Activated CD4-positive, alpha-beta T cell treated with anti-CD3 and anti-CD28 coated beads for 4 hours (primary cell): ENCODE measurements around the gene CFAP300.

Source experiments
- DNase-seq, 2 donors: peaks; one replicate each; pipeline ENCODE4 v3.0.0-alpha.2; 2020

The CFAP300 gene

GRCh38 chr11:102047305-102047924, at the start of gene CFAP300:
Gene CFAP300, plus strand, starts transcription at chr11:102047437. Its CDS starts 34 bp downstream, at chr11:102047471.
- DNase-seq, result peak; percentile 12 to 35

- DNase-seq, result no peak
These were observed 45.4 kb upstream of the CFAP300 start for GRCh38 chr11:102001657-102002338.

GRCh38 chr11:102004220-102004619, 43.0 kb upstream of the CFAP300 start:
- DNase-seq, result no peak

GRCh38 chr11:102005306-102005705, 41.9 kb upstream of the CFAP300 start:
- DNase-seq, result no peak

- DNase-seq, result no peak
These were observed 40.2 kb upstream of the CFAP300 start for GRCh38 chr11:102006835-102007566.

GRCh38 chr11:102007567-102008437, 39.4 kb upstream of the CFAP300 start:
- no peak for DNase-seq

- no peak for DNase-seq
These were observed 36.3 kb upstream of the CFAP300 start for GRCh38 chr11:102010776-102011494.

GRCh38 chr11:102012946-102013345, 34.3 kb upstream of the CFAP300 start:
- DNase-seq, result no peak

GRCh38 chr11:102014756-102015155, 32.5 kb upstream of the CFAP300 start:
- no peak for DNase-seq

- no peak for DNase-seq
These were observed 30.2 kb upstream of the CFAP300 start for GRCh38 chr11:102017026-102017425.

- no peak for DNase-seq
These were observed 21.0 kb upstream of the CFAP300 start for GRCh38 chr11:102026217-102026616.

- DNase-seq, result no peak
These were observed 20.3 kb upstream of the CFAP300 start for GRCh38 chr11:102026959-102027358.

GRCh38 chr11:102036757-102037156, 10.5 kb upstream of the CFAP300 start:
- DNase-seq, result no peak

- no peak for DNase-seq
These were observed 396 bp upstream of the CFAP300 start for GRCh38 chr11:102046841-102047240.

GRCh38 chr11:102050927-102051575, 3.8 kb downstream of the CFAP300 start:
- DNase-seq, result no peak

GRCh38 chr11:102061276-102061675, 14.0 kb downstream of the CFAP300 start:
- no peak for DNase-seq

GRCh38 chr11:102062106-102062505, 14.9 kb downstream of the CFAP300 start:
- no peak for DNase-seq

GRCh38 chr11:102064316-102064715, 17.1 kb downstream of the CFAP300 start:
- no peak for DNase-seq

- no peak for DNase-seq
These were observed 23.5 kb downstream of the CFAP300 start for GRCh38 chr11:102070766-102071165.

- no peak for DNase-seq
These were observed 24.5 kb downstream of the CFAP300 start for GRCh38 chr11:102071497-102072472.
